Ecto neural progenitor cell (in vitro differentiated cells): ENCODE results near the gene EIF3F.
"Not testable (repeated sequence)": the region's sequence is repeated elsewhere in the genome, so short reads cannot be mapped to it uniquely, and the experiment has no call there.

Experiments used
- DNase-seq: peaks from one replicate; pipeline ENCODE4 v3.0.0-alpha.2; 2018; ENCODE audit warnings: low spot score

EIF3F gene

GRCh38 chr11:7986768-7987559 lies at the start of gene EIF3F:
EIF3F (plus strand) TSS chr11:7987337; CDS start chr11:7987353, 16 bp downstream.
- peak; percentile 95 for DNase-seq

DNA sequence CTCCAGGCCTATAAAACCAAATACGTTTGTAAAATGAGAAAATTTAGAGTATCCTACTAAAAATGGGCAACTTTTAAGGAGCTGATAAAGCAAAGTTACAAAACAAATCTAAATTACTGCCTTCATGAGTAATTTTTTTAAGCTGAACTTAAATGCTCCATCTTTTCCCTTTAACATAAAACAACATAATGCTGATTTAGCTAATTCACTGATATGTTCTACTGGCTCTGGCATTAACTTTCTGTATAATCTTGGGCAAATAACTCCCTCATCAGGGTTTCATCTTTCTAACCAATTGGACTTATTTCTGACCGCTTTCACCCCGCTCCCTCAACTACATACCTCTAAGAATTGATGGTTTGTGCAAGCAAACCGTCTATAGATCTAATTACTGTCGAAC lies 46.0 kb upstream of the EIF3F start:
- DNase-seq, result no peak

GRCh38 chr11:7941608-7942007 lies 45.5 kb upstream of the EIF3F start, which contains the start of gene OR10A3:
OR10A3 (minus strand) TSS chr11:7941708; CDS start chr11:7939520, 2,188 bp downstream.
- DNase-seq, result no peak

GRCh38 chr11:7944123-7944522 lies 43.0 kb upstream of the EIF3F start:
- no peak for DNase-seq

DNA sequence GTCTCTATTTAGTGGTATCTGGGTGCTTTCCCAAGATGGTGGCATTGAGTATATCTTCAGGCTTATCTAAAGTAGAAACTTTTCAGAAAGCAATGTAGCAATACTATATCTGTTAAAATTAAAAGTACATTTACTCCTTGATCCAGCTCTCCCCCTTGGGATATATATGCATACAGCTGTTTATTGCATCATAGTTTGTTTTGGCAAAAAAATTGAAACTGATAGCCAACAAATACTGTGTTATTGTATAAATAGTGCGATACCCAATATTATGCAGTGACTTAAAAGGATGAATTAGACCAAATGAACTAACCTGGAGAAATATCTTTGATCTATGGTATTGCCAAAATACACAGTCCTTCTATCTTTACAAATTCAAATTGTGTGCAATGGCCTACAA lies 37.2 kb upstream of the EIF3F start:
- no peak for DNase-seq

- no peak for DNase-seq
These were observed 31.9 kb upstream of the EIF3F start for GRCh38 chr11:7955191-7955590.

DNA sequence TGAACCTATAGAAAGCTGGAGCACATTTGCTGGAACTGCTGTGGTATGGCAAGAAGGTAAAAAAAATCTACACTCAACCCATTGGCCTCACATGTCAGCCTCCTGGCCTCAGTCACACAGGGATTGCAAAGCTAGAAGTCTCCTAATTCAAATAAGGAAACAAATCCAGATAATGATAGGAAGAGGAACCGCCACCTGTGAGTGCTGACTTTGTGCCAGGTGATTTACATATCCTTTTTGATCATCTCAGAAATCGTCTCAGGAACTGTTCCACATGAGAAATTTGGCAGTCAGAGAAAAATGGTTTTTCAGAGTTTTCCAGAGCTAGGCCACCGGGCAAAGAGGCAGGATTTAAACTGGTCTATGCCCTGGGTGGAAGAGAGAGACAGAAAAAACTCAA lies 22.9 kb upstream of the EIF3F start:
- DNase-seq, result no peak

GRCh38 chr11:7964873-7965272 lies 22.3 kb upstream of the EIF3F start:
- no peak for DNase-seq

DNA sequence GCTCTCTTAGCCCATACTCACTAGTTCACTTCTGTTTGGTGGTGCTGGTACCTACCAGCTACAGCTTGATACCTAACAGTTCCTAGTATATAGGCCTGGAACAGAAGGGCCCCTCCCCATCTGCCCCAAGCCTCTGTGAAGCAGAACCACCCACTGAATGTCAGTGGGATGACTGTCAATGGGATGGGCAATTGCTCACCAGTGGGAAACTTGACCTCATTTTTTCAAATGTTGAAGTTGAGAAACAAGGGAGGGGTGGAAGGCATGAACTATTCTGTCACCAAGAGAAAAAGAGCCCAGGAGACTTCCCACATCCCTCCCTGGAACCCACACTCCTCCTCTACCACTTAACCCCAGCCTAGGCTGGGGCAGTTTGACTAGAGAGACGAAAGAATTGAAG lies 21.8 kb upstream of the EIF3F start, which contains the start of gene NLRP10:
NLRP10 (minus strand) TSS at position 62 of the 400 bp plus-strand sequence. CDS start 1,952 bp downstream, outside the sequence.
- no peak for DNase-seq

- no peak for DNase-seq
These were observed 20.0 kb upstream of the EIF3F start for GRCh38 chr11:7967097-7967496.

GRCh38 chr11:7967826-7968225 lies 19.3 kb upstream of the EIF3F start:
- DNase-seq, result no peak

DNA sequence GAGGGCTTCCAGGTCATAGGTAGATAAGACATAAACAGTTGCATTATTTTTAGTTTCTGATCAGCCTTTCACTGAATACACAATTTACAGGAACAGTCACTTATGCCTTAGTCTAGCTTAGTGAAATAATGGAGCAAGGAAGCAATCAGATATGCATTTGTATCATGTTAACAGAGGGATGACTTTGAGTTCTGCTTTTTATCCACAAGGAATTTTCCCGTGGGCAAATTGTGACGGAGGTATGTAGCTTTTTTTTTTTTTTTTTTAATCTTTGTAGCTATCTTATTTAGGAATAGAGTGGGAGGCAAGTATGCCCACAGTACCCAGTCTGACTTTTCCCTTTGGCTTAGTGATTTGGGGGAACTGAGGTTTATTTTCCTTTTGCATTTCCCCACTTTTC lies 18.5 kb upstream of the EIF3F start:
- no peak for DNase-seq

- no peak for DNase-seq
These were observed 17.1 kb upstream of the EIF3F start for GRCh38 chr11:7969756-7970646.

DNA sequence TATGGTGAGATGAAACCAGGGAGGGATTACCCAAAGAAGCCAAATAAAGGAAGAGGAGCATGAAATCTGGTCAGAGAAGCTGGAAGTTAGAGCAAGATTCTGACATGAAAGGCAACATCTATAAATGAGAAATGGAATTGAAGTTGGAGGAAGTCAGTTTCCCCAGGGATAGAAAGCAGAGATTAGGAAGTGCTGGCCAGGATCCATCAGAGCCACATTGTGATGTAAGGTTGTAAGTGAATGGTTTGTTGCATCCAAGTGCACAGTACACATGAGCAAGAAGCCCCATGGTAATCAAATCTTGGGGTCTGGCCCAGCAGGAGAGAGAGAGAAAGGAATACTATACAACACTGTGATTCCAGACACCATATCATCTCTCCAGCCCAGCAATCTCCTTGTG lies 15.3 kb upstream of the EIF3F start:
- DNase-seq, result no peak

GRCh38 chr11:7973011-7973410 lies 14.1 kb upstream of the EIF3F start:
- DNase-seq, result no peak

GRCh38 chr11:7974668-7975067 lies 12.5 kb upstream of the EIF3F start:
- no peak for DNase-seq

DNA sequence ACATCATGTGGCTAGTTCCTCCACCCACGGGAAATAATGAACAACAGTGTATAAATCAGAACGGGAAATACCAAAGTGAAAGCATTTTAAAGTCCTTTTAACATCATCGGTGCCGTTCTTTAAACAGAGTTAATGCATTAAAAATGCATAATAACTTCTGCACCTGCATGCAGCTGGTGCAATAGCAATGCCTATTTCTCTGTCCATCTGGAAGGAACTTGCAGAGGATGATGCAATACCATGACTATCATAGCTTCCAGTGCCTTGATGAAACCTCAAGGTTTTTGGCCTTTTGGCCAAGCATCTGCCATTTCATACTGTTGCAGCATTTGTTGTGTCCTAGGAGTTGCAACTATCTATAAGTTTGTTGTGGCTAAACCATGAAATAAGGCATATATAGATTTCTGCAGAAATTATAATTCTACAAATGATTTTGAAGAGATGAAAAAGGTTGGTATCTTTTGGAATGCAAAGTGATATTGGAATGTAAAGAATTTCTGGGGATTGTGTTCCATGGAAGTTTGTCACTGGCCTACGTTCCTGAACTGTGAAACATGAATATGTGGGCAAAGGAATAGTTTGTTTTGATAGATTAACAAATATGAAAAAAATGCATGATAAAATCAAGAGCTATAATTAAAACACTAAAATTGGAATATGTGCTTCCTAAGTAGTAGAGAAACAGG lies 9.8 kb upstream of the EIF3F start:
- DNase-seq, result no peak

DNA sequence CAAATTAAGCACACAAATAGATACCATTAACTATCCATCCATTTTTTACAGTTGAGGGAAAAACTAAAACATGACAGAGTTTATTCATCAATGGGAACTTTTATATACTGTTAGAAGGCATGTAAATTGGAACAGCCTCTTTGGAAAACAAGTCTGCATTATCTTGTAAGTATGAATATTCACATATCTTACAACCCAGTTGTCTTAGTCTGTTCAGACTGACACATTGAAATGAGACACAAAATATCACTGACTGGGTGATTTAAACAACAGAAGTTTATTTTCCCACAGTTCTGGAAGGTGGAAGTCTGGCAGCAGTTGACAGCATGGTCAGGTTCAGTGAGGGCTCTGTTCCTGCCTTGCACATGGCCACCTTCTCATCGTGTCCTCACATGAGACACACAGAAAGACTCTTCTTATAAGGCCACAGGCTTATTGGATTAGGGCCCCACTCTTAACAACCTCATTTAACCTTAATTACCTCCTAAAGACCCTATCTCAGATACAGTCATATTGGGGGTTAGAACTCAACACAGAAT lies 5.4 kb upstream of the EIF3F start:
- DNase-seq, result no peak

- no peak for DNase-seq
These were observed 4.5 kb upstream of the EIF3F start for GRCh38 chr11:7982582-7983119.

DNA sequence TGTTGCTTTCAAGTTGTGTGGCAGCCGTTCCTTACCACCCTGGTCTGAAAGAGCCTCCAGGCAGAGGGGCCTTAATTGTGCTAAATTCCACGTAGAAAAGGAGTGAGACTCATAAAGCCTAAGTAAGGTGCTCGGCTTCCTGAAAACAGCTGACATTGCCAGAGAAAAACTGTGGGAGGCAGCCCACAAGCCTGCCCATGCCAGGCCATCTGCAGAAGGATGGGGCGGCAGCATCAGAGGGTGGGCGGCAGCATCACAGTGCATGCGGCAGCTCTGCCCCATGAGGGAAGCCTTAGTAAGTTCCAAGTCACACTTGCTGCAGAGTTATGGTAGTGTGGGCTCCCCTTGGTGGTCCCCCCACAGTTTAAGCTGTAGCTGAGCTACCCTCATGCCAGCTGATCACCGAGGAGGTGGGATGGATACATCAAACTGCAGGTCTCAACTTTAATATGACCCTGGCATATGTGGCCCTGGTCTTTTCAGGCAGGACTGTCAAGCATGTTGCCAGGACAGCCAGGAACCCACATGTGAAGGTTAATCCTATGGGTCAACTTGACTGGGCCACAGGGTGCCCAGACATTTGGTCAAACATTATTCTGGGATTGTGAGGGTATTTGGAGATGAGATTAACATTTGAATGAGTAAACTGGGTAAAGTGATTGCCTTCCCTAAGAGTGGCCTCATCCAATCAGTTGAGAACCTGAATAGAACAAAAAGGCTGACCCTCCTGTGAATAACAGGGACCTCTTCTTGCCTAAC lies 3.1 kb upstream of the EIF3F start:
- DNase-seq, result no peak

DNA sequence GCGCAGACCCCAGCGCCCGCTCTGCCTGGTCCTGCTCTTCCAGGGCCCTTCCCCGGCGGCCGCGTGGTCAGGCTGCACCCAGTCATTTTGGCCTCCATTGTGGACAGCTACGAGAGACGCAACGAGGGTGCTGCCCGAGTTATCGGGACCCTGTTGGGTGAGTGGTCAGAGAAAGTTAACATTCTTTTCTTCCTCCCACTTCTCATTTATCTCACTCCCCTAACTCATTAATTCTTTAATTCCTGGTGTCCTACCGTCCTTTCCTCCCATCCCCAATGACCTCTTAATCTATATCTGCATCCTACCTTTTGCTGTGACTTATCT lies 385 bp downstream of the EIF3F start:
- DNase-seq, result not testable (repeated sequence)
